ENCODE measurements around the gene NRG3. TPM values are rescaled to one million over a fixed set of nuclear protein-coding genes. Genes with fewer than 3 reads are reported as not detected.

NRG3 gene
- total RNA-seq, 1 donor from 2014 or later: 1.6 TPM

GRCh38 chr10:81903472-81903871 lies 28.5 kb downstream of the NRG3 start:
- DNase-seq (ENCODE audit: low spot score in 2 of 2): no peak
- no peak overlapping the region for H3K4me3 ChIP-seq
- intact Hi-C loops (cut with DNase I): no loop called here
- H3K4me1 ChIP-seq: no peaks in the 10 kb centered on the region
- no peaks in the 10 kb centered on the region for H3K9me3 ChIP-seq
- H3K27me3 ChIP-seq: no peaks in the 10 kb centered on the region
- H3K27ac ChIP-seq: no peak overlapping the region
- H3K36me3 ChIP-seq: no peaks in the 10 kb centered on the region
- TF ChIP-seq CTCF (IDR thresholded peaks at IDR 0.05): no peak

- TF ChIP-seq CTCF (IDR thresholded peaks at IDR 0.05): no peak
- Histone ChIP-seq H3K4me1 (no peaks in the 10 kb centered on the region), H3K27me3 (no peaks in the 10 kb centered on the region), H3K36me3 (no peaks in the 10 kb centered on the region), H3K9me3 (no peaks in the 10 kb centered on the region), H3K27ac (no peak overlapping the region), H3K4me3 (no peak overlapping the region)
- intact Hi-C loops (cut with DNase I): no loop called here
- no peak for DNase-seq (ENCODE audit: low spot score in 2 of 2)
These were observed 30.2 kb downstream of the NRG3 start for GRCh38 chr10:81905161-81905560.

GRCh38 chr10:81909453-81909852 lies 34.5 kb downstream of the NRG3 start:
- Histone ChIP-seq H3K27ac (no peak overlapping the region), H3K9me3 (no peaks in the 10 kb centered on the region), H3K27me3 (no peaks in the 10 kb centered on the region), H3K4me1 (no peaks in the 10 kb centered on the region), H3K4me3 (no peak overlapping the region), H3K36me3 (no peaks in the 10 kb centered on the region)
- DNase-seq (ENCODE audit: low spot score in 2 of 2): no peak
- intact Hi-C loops (cut with DNase I): no loop called here
- no peak for TF ChIP-seq CTCF (IDR thresholded peaks at IDR 0.05)

- intact Hi-C loops (cut with DNase I): no loop called here
- Histone ChIP-seq H3K27me3 (no peaks in the 10 kb centered on the region), H3K4me1 (no peaks in the 10 kb centered on the region), H3K27ac (no peak overlapping the region), H3K4me3 (no peak overlapping the region), H3K36me3 (no peaks in the 10 kb centered on the region), H3K9me3 (no peaks in the 10 kb centered on the region)
- TF ChIP-seq CTCF (IDR thresholded peaks at IDR 0.05): no peak
- no peak for DNase-seq (ENCODE audit: low spot score in 2 of 2)
These were observed 36.3 kb downstream of the NRG3 start for GRCh38 chr10:81911328-81911727.

GRCh38 chr10:81914736-81915503 lies 39.9 kb downstream of the NRG3 start:
- no peak for TF ChIP-seq CTCF (IDR thresholded peaks at IDR 0.05)
- no peaks in the 10 kb centered on the region for H3K9me3 ChIP-seq
- no peaks in the 10 kb centered on the region for H3K36me3 ChIP-seq
- no peak for DNase-seq (ENCODE audit: low spot score in 2 of 2)
- H3K4me3 ChIP-seq: no peak overlapping the region
- intact Hi-C loops (cut with DNase I): no loop called here
- H3K4me1 ChIP-seq: no peaks in the 10 kb centered on the region
- no peak overlapping the region for H3K27ac ChIP-seq
- no peaks in the 10 kb centered on the region for H3K27me3 ChIP-seq

- H3K27me3 ChIP-seq: no peaks in the 10 kb centered on the region
These were observed 40.5 kb downstream of the NRG3 start for GRCh38 chr10:81915504-81915897.

More at GRCh38 chr10:81915504-81915897, 40.5 kb downstream of the NRG3 start:
- intact Hi-C loops (cut with DNase I): no loop called here
- DNase-seq (ENCODE audit: low spot score in 2 of 2): no peak
- H3K4me1 ChIP-seq: no peaks in the 10 kb centered on the region
- no peak overlapping the region for H3K4me3 ChIP-seq
- H3K9me3 ChIP-seq: no peaks in the 10 kb centered on the region
- H3K27ac ChIP-seq: no peak overlapping the region
- no peak for TF ChIP-seq CTCF (IDR thresholded peaks at IDR 0.05)
- H3K36me3 ChIP-seq: no peaks in the 10 kb centered on the region
